WERI-Rb-1 (cell line): ENCODE results near the gene MGLL.

Experiments used
- DNase-seq: peaks from one replicate; pipeline ENCODE4 v3.0.0-alpha.2; 2020
- H3K27ac ChIP-seq: fragments of 250-450 bp; sonication (Bioruptor Pico); 2 replicates; pipeline ENCODE4 v1.5.1; 2020; ENCODE audit warnings: mild to moderate bottlenecking, moderate library complexity
- H3K27me3 ChIP-seq: fragments of 250-450 bp; sonication (Bioruptor Pico); 2 replicates; pipeline ENCODE4 v1.5.1; 2021; ENCODE audit warnings: mild to moderate bottlenecking, low read depth, moderate library complexity; ENCODE audit not compliant: insufficient read depth, severe bottlenecking
- H3K36me3 ChIP-seq: fragments of 250-450 bp; sonication (Bioruptor Pico); 2 replicates; pipeline ENCODE4 v1.5.1; 2020; ENCODE audit warnings: mild to moderate bottlenecking, moderate library complexity
- H3K4me3 ChIP-seq: 2 replicates; pipeline ENCODE4 v1.5.1; 2011; ENCODE audit warnings: low read depth, mild to moderate bottlenecking, control low read depth, low read length
- H3K9me3 ChIP-seq: fragments of 250-450 bp; sonication (Bioruptor Pico); 2 replicates; pipeline ENCODE4 v1.5.1; 2021; ENCODE audit warnings: mild to moderate bottlenecking, moderate library complexity; ENCODE audit not compliant: severe bottlenecking
- CTCF ChIP-seq: IDR thresholded peaks from 2 replicates; pipeline ENCODE4 v1.5.1; 2011; ENCODE audit warnings: low read depth, mild to moderate bottlenecking, control low read depth, inconsistent platforms, low read length

Gene MGLL

DNA sequence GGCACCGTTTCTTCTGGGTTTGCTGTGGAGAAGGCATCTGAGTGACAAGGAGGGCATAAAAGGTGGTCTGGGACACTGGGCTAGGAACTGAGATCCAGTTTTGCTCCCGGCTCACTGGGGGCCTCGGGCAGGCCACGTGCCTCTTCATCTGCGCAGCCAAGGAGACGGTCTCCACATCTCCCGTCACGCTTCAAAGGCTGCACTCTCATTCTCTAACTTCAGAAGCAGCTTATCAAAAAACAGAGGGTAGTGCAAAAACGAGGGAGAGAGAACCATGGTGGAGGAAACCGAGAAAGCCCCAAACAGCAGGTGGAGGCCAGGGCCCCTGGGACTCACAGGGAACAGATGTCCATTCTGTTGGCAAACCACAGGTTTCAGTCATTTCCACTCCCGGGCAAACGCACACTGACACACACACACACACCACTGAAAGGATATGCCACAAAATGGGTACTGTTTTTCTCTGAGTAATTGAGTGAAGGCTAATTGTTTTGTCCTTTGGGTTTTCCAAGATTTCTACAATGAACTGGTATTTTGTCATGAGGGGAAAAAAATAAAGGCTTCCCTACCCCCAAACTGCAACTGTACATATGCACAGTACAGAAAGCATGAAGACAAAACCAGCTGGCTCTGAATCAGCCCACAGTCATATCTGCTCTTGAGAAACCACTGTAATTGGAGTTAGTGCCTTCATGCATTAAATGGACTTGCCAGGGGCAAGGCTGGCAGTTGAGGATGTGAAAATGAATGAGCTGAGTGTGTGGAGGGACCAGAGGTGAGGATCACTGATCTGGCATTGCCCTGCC lies 71.9 kb downstream of the MGLL start:
- H3K27ac ChIP-seq: no peak overlapping the region
- TF ChIP-seq CTCF: no peak
- no peak overlapping the region for H3K4me3 ChIP-seq
- no peaks in the 10 kb centered on the region for H3K27me3 ChIP-seq
- no peak for DNase-seq
- no peaks in the 10 kb centered on the region for H3K9me3 ChIP-seq
- no peaks in the 10 kb centered on the region for H3K36me3 ChIP-seq

DNA sequence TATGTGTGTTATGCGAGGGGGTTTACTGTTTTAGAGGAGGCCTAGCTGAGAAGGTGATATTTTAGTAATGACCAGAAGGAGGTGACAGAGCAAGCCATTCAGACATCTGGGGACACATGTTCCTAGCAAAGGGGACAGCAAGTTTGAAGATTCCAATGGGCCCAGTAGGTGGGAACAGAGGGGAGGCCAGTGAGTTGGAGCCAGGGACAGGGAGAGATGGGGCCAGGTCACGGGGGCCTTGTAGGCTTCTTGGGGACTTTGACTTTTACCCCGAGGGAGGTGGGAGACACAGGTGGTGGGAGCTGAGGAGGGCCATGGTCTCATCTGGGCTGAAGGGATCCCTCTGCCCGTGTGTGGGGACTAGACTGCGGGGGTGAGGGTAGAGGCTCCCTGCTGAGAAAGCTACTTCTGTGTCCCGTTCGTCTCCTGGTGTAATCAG lies 72.5 kb downstream of the MGLL start:
- H3K9me3 ChIP-seq: no peaks in the 10 kb centered on the region
- DNase-seq: no peak
- H3K27ac ChIP-seq: no peak overlapping the region
- peak; percentile 29 for TF ChIP-seq CTCF
- no peaks in the 10 kb centered on the region for H3K27me3 ChIP-seq
- H3K4me3 ChIP-seq: no peak overlapping the region
- H3K36me3 ChIP-seq: no peaks in the 10 kb centered on the region

- Histone ChIP-seq H3K4me3 (no peak overlapping the region), H3K9me3 (no peaks in the 10 kb centered on the region), H3K27me3 (no peaks in the 10 kb centered on the region), H3K27ac (no peak overlapping the region), H3K36me3 (no peaks in the 10 kb centered on the region)
- TF ChIP-seq CTCF: no peak
- no peak for DNase-seq
Measured at GRCh38 chr3:127749361-127749760, 73.0 kb downstream of the MGLL start.

- Histone ChIP-seq H3K36me3 (no peaks in the 10 kb centered on the region), H3K27ac (no peak overlapping the region)
- no peak for TF ChIP-seq CTCF
Measured at GRCh38 chr3:127748754-127749327, 73.5 kb downstream of the MGLL start.

DNA sequence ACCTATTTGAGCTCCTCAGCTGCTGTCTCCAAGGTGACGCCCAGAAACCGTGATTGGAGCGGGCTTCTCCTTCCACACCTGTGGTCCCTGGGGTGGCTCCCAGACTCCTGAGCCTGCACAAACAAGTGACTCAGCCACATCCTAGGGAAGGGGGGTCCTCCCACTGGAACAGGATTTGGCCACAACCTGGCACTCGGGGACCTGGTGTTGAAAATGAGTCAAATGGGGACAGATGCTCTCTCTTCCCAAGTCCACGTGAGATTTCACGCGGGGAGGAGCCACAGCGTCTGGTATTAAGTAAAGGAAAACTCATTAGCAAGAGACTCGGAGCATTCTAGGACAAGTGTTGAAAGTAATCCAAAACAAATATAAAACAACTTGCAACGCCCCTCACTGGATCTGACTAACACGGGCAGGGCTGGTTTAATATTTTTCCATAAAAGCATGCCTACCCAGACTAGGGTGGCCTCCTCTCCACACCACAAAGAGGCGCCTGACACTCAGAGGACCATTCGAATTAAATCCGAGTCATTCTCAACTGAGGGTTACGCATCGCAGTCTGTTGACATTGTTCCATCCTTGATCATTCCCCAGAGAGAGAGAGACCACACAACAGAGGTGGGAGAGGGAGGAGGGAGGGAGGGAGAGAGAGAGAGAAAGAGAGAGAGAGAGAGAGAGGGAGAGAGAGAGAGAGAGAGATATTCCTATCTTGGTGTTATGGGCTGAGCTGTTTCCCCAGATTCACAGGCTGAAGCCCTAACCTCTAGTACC lies 74.4 kb downstream of the MGLL start:
- Histone ChIP-seq H3K36me3 (no peaks in the 10 kb centered on the region), H3K9me3 (no peaks in the 10 kb centered on the region), H3K27ac (no peak overlapping the region), H3K27me3 (no peaks in the 10 kb centered on the region), H3K4me3 (no peak overlapping the region)
- TF ChIP-seq CTCF: no peak
- DNase-seq: no peak

More at GRCh38 chr3:127748754-127749327, 73.5 kb downstream of the MGLL start:
- Histone ChIP-seq H3K27me3 (no peaks in the 10 kb centered on the region), H3K4me3 (no peak overlapping the region), H3K9me3 (no peaks in the 10 kb centered on the region)
- no peak for DNase-seq
